SK-N-MC (cell line): ENCODE results near the gene PPP4R4.

ENCODE experiments used
- EZH2 ChIP-seq: fragments of 200-600 bp; sonication (generic); IDR thresholded peaks from one replicate; pipeline ENCODE4 v1.6.1; 2017; ENCODE audit warnings: antibody characterized with exemption
- POLR2AphosphoS5 ChIP-seq: IDR thresholded peaks from 2 replicates; pipeline ENCODE4 v1.6.1; 2012; ENCODE audit warnings: mild to moderate bottlenecking, low read depth, low read length, borderline replicate concordance

DNA sequence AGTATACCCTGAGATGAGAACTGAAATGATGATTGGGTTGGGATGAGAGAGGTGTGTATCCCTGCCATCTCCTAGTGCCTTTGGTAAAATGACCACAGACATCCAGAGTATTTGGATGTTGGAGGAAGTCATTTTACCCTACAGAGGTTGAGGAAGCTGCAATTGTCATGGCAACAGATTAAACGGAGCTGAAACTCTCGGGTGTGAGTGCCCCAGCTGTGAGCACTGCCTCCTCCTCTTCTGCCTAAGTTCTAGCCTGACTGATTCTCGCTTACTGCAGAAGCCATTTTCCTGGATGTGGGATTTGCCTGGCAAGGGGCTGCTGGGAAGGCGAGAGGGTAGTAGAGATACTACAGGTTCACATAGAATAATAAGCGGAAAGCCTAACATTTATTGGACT is 10.3 kb upstream of the PPP4R4 start:
- TF ChIP-seq EZH2 (no peak), POLR2AphosphoS5 (no peak)
